Gastrocnemius medialis (tissue), 4 donors: ENCODE data around the gene VSIG2.

Source experiments
- CTCF ChIP-seq, 5 experiments: fragments of 450-650 bp in 3 of 5; fragments of 200-600 bp in 2 of 5; sonication (generic) in 2 of 5; IDR thresholded peaks in 4 of 5; conservative IDR thresholded peaks in 1 of 5; 1 replicate in 4 of 5; 2 replicates in 1 of 5; pipeline ENCODE4 v1.5.1; 2016 to 2019; ENCODE audit warnings: antibody characterized with exemption in 5 of 5, mild to moderate bottlenecking in 3 of 5, moderate library complexity in 3 of 5
- POLR2A ChIP-seq, 2 donors: fragments of 450-650 bp; IDR thresholded peaks; one replicate each; pipeline ENCODE4 v1.6.1; 2017; ENCODE audit warnings: antibody characterized with exemption in 2 of 2, mild to moderate bottlenecking in 2 of 2, moderate library complexity in 2 of 2

- TF ChIP-seq CTCF (IDR thresholded peaks at IDR 0.05 in 4 of 5, conservative IDR thresholded peaks at IDR 0.05 in 1 of 5): peak; percentile 23 to 72 (median 57)
- TF ChIP-seq POLR2A (IDR thresholded peaks at IDR 0.05): no peak
These were observed 6.6 kb upstream of the VSIG2 start for GRCh38 chr11:124758355-124759265.
